Right atrium auricular region (tissue), 2 donors: ENCODE results near the gene LMAN1L. TPM values are rescaled to one million over a fixed set of nuclear protein-coding genes. Genes with fewer than 3 reads are reported as not detected.
A peak's percentile ranks its signal among the peaks of the same experiment; 100 is the strongest.

Source experiments
- DNase-seq: peaks from one replicate; pipeline ENCODE4 v3.0.0-alpha.2; 2019; ENCODE audit warnings: low spot score
- H3K27ac ChIP-seq, 2 donors: fragments of 200-600 bp; sonication (generic); 1 replicate in 1 of 2; 2 replicates in 1 of 2; pipeline ENCODE4 v1.5.1; 2016 to 2019
- H3K27me3 ChIP-seq, 2 donors: fragments of 200-600 bp; sonication (generic); one replicate each; pipeline versions ENCODE4 v1.5.1 to v1.6.0; 2017 to 2019
- H3K36me3 ChIP-seq: fragments of 200-600 bp; sonication (generic); one replicate; pipeline ENCODE4 v1.5.1; 2016
- H3K4me1 ChIP-seq, 2 donors: fragments of 200-600 bp; sonication (generic); one replicate each; pipeline versions ENCODE4 v1.5.1 to v1.6.0; 2017 to 2019
- H3K4me3 ChIP-seq, 2 donors: fragments of 200-600 bp; sonication (generic); 1 replicate in 1 of 2; 2 replicates in 1 of 2; pipeline ENCODE4 v1.5.1; 2017 to 2019; ENCODE audit warnings: mild to moderate bottlenecking in 1 of 2, moderate library complexity in 1 of 2
- H3K9me3 ChIP-seq, 2 donors: fragments of 200-600 bp; sonication (generic); one replicate each; pipeline ENCODE4 v1.5.1; 2019
- total RNA-seq, 2 donors: library from RNA; depleted of rRNA; stranded (reverse); fragments of >200 nt; gene quantifications; one replicate each; pipeline ENCODE4 v1.1.0, GENCODE V29; 2016
- TF ChIP-seq, protein P1 (sequence below), 2 donors: fragments of 200-600 bp; sonication (generic); IDR thresholded peaks; one replicate each; pipeline ENCODE4 v1.5.1; 2019; ENCODE audit warnings: antibody characterized with exemption in 2 of 2

Gene LMAN1L
- total RNA-seq, 2 donors from 2014 or later = 13.8 to 88.7 TPM

GRCh38 chr15:74840851-74841775, 28.5 kb downstream of the LMAN1L start:
- TF ChIP-seq, protein P1, sequence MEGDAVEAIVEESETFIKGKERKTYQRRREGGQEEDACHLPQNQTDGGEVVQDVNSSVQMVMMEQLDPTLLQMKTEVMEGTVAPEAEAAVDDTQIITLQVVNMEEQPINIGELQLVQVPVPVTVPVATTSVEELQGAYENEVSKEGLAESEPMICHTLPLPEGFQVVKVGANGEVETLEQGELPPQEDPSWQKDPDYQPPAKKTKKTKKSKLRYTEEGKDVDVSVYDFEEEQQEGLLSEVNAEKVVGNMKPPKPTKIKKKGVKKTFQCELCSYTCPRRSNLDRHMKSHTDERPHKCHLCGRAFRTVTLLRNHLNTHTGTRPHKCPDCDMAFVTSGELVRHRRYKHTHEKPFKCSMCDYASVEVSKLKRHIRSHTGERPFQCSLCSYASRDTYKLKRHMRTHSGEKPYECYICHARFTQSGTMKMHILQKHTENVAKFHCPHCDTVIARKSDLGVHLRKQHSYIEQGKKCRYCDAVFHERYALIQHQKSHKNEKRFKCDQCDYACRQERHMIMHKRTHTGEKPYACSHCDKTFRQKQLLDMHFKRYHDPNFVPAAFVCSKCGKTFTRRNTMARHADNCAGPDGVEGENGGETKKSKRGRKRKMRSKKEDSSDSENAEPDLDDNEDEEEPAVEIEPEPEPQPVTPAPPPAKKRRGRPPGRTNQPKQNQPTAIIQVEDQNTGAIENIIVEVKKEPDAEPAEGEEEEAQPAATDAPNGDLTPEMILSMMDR (IDR thresholded peaks at IDR 0.05) = no peak
- no peaks in the 10 kb centered on the region for H3K9me3 ChIP-seq
- no peak overlapping the region for H3K4me3 ChIP-seq
- H3K27ac ChIP-seq = no peak overlapping the region
- H3K27me3 ChIP-seq = no peaks in the 10 kb centered on the region
- peaks cover 0 to 25% of the 10 kb centered on the region in 2 donors for H3K4me1 ChIP-seq
- DNase-seq = no peak
- H3K36me3 ChIP-seq = peaks cover 31% of the 10 kb centered on the region

- Histone ChIP-seq H3K27me3 (no peaks in the 10 kb centered on the region), H3K9me3 (no peaks in the 10 kb centered on the region), H3K36me3 (peaks cover 32% of the 10 kb centered on the region), H3K4me1 (peaks cover 0 to 25% of the 10 kb centered on the region in 2 donors), H3K4me3 (peak overlapping the region; percentile 80 to 88), H3K27ac (peak overlapping the region; percentile 92 to 93)
- TF ChIP-seq, protein P1 (IDR thresholded peaks at IDR 0.05) = no peak
- DNase-seq = no peak
Observed at GRCh38 chr15:74841891-74842373, 29.3 kb downstream of the LMAN1L start.

DNA sequence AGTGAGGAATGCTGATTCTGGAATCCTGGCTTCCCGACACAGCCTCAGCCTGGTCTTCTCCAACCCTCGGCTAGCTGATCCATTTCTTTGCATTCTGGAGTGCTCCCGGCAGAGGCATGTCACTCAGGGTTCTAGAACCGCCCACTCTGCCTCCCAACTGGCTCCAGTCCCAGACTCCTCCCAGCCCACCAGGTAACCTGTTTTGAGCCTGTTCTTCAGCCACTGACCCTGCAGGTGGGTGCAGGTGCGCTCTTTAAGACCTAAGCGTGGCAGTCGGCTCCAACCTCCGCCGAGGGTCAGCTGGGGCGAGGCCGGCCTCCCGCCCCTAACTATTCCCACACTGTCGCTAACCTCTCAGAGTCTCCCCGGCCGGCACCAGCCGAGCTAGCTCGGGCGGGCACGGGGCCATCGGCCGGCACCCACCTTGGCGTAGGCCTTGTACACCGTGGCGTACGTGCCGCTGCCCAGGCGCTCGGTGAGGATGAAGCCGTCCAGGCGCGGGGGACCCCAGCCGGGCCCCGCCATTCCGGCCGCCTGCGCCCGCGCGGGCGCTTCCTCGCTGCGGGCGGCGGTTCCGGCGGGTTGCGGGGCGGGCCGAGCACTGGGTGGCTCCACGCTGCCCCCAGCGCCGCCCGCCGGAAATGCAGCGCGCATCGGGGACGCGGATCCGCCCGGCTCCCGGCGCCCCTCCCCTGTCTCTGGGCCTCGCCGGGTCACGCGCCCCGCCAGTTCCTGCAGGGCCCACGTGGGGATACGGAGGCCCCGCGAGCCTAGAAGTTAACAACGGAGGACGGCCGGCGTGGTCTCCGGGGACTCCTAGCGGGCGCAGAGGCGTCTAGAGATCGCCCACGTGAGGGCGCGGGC, 30.2 kb downstream of the LMAN1L start, which contains the start of gene ULK3:
Gene ULK3 (minus strand): TSS at position 576 of the 864 bp plus-strand sequence. CDS start 51 bp downstream, at position 525.
- DNase-seq = peak; percentile 92
- Histone ChIP-seq H3K27ac (peak within 1 kb of the TSS; percentile 92 to 93), H3K27me3 (no peaks in the 10 kb centered on the region), H3K4me1 (peaks cover 0 to 28% of the 10 kb centered on the region in 2 donors), H3K36me3 (peaks cover 33% of the 10 kb centered on the region), H3K4me3 (peak within 1 kb of the TSS; percentile 80 to 88), H3K9me3 (no peaks in the 10 kb centered on the region)
- TF ChIP-seq, protein P1 (IDR thresholded peaks at IDR 0.05) = peak; percentile 76 to 83

DNA sequence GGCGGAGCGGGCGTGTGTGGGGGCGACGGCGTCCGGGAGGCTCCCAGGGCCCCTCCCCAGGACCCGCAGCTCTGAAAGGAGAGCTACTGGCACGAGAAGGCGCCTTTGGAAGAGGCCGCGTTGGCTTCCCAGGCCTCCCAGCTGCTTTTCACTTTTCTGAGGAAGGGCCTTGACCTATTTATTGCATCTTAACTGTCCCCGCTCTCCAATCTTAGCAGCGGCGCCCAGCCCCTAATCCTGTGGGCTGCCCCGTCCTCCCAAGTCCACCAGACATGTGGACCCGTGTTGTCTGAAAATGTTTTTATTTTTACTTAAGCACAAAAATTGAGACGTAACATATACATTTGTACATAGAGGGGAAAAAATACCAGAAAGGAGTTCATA, 30.8 kb downstream of the LMAN1L start:
- Histone ChIP-seq H3K9me3 (no peaks in the 10 kb centered on the region), H3K36me3 (peaks cover 39% of the 10 kb centered on the region), H3K27ac (peak overlapping the region; percentile 92 to 93), H3K4me1 (peaks cover 0 to 29% of the 10 kb centered on the region in 2 donors), H3K27me3 (no peaks in the 10 kb centered on the region), H3K4me3 (peak overlapping the region; percentile 80 to 88)
- TF ChIP-seq, protein P1 (IDR thresholded peaks at IDR 0.05) = peak in 1 of 2 donors; percentile 34
- DNase-seq = no peak

- no peak for DNase-seq
- H3K36me3 ChIP-seq = peaks cover 39% of the 10 kb centered on the region
- H3K4me1 ChIP-seq = peaks cover 0 to 29% of the 10 kb centered on the region in 2 donors
- H3K9me3 ChIP-seq = no peaks in the 10 kb centered on the region
- H3K4me3 ChIP-seq = peak overlapping the region in 1 of 2 donors; percentile 80
- TF ChIP-seq, protein P1 (IDR thresholded peaks at IDR 0.05) = no peak
- no peaks in the 10 kb centered on the region for H3K27me3 ChIP-seq
- H3K27ac ChIP-seq = peak overlapping the region; percentile 92 to 93
Observed at GRCh38 chr15:74843891-74844299, 31.3 kb downstream of the LMAN1L start.
